ENCODE measurements around the gene CCDC192.
"Not testable (repeated sequence)": the region's sequence is repeated elsewhere in the genome, so short reads cannot be mapped to it uniquely, and the experiment has no call there.

The CCDC192 gene

DNA sequence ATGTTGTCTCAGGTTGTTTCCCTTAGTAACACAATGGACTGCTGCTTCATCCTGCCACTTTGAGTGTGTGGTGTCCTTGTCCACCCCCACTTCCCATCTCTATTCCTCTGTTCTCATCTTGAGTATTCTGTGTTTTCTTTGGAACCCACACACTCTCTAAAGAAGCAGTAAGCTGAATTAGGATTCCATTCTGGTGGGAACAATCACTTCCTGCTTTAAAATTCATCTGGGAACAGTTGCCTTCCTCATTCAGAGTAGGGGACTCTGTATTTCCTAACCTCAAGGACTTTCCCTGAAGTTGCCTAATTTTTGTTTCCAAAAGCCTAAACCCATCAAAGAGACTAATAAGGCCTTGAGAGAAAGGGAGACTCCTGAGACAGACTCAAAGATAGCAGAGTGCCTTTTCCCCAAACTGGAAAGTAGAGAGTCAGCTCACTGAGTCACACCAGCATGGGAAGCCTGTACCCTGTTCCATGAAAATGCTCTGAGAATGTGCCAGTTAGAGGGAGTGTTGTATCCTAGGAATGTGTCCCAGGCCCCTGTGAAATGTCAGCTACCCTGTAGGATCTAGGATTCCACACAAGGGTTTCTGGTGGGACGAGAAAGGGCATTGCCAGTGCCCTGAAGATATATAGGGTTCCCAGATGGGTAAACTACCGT is 63.6 kb downstream of the CCDC192 start:
- peak in 3 of 4 experiments; percentile 5 to 26 (median 22) for DNase-seq

DNA sequence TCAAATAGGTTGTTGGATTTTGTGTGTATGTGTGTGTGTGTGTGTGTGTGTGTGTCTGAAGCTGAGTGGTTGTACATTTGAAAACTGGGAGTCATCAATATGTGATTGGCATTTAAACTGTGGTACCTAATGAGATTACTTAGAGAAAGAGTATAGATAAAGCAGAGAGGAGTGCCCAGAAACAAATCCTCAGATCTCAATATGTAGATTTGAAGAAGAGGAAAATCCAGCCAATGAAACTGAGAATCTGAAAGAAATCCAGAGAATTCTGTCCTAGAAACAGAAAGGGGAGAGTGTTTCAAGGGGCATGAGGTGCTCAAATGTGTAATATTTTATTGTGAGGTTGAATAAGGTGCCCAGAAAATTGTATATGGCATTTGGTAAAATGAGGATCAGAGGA is 66.2 kb downstream of the CCDC192 start:
- no peak for DNase-seq

DNA sequence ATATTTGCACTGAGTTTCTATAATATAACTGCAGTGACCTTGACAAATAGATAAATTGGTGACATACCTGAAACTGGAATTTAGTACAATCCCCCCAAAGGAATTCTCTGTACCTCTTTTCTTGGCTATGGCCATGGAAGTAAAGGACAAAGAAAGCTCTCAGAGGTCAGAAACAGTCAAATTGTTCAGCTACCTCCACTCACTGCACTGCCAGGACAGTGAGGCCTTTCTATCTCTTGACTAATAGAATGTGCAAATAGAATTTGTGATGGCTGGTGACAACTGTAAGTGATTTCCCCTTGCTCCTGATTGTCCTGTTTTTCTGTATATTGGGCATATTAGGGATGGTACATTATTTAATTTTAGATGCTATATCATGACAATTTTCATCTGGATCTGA is 67.1 kb downstream of the CCDC192 start:
- DNase-seq = no peak

- DNase-seq = no peak
These were observed 69.3 kb downstream of the CCDC192 start for GRCh38 chr5:127772531-127772930.

- DNase-seq = no peak
These were observed 71.0 kb downstream of the CCDC192 start for GRCh38 chr5:127774221-127774620.

DNA sequence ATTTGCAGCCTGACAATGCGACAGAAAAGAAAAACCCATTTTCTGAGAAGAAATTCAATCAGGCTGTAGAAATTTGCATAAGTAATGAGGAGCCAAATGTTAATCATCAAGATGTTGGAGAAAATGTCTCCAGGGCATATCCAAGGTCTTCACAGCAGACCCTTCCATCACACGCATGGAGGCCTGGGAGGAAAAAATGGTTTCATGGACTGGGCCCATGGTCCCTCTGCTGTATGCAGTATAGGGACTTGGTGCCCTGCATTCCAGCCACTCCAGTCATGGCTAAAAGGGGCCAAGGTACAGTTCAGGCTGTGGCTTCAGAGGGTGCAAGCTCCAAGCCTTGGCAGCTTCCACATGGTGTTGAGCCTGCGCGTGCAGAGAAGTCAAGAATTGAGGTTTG is 73.3 kb downstream of the CCDC192 start:
- DNase-seq = no peak

DNA sequence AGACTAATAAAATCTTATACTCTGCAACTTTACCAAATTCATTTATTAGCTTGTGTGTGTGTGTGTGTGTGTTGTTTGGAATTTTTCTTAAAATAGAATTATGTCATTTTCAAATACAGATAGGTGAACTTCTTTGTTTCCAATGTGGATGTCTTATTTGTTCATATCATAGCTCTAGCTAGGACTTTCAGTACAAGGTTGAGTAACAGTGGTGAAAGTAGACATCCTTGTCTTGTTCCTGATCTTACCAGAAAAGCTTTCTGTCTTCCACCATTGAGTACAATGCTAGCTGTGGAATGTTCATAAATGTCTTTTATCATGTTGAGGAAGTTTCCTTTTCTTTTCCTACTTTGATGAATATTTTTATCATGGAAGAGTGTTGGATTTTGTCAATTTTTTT is 74.8 kb downstream of the CCDC192 start:
- DNase-seq = no peak

DNA sequence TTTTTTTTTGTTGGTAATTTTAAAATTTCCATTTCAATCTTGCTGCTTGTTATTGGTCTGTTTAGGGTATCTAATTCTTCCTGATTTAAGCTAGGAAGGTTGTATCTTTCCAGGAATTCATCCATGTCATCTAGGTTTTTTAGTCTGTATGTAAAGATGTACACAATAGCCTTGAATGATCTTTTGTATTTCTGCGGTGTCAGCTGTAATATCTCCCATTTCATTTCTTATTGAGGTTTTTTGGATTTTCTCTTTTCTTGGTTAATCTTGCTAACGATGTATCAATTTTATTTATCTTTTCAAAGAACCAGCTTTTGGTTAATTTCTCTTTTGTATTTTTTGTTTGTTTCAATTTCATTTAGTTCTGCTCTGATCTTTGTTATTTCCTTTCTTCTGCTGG is 79.3 kb downstream of the CCDC192 start:
- DNase-seq = not testable (repeated sequence)

DNA sequence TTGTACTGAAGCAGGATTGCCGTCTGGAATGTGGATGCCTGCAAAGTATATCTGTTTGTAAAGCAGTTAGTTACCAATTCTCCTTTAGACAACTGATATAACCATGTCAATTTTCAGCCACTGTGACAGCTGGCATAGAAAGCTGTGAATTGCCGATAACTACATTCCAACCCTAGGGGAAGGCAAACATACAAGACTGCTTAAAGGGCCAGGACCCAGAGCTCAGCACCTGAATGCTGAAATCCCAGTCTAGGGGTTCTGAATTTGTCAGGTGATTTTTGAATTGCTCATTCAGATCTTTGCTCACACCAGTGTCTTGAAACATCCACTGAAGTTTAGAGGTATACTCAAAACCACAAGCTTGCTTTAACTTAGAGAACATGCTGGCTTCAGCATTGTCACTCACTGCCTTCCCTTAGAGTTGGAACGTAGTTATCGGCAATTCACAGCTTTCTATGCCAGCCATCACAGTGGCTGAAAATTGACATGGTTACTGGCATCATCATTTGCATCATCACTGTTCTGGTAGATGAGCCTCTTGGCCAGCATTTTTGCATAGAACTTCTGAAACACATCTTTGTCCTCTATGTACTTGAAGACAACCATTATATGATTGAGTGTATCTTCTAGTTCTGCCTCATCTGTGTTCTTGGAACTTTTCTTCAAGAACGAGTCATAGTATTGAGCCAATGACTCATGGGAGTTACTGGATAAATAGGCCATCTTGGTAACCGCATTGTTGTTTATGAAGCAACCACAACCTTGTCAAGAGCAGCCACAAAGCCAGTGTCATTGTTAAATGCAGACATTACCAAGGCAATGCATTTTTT is 82.1 kb downstream of the CCDC192 start:
- DNase-seq = no peak

DNA sequence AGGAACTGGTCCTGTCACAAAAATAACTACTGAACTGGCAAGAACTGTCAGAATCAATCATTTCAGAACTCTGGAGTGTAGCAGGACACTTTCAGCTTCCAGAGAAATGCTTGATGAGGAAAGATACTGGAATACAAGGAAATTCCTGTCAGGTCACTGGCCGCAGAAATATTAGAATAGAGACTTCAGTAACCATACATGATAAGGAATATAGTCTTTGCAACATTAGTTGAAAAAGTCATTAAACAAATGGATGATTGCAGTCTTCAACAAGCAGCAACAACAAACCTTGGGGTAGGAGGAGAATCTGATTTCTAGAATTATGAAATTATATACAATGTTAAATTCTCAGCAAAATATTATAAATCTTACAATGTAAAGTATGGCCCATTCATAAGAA is 88.2 kb downstream of the CCDC192 start:
- no peak for DNase-seq

DNA sequence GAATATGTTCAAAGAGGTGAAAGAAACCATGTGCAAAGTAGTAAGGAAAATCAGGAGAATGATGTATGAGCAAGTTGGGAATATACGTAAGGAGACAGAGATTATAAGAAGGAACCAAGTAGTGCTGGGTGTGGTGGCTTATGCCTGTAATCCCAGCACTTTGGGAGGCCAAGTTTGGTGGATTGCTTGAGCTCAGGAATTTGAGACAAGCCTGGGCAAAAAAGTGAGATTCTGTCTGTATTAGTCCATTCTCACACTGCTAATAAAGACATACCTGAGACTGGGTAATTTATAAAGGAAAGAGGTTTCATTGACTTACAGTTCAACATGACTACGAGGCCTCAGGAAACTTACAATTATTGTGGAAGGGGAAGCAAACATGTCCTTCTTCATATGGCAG is 88.7 kb downstream of the CCDC192 start:
- DNase-seq = not testable (repeated sequence)

- DNase-seq = no peak
These were observed 89.9 kb downstream of the CCDC192 start for GRCh38 chr5:127793052-127793451.

- no peak for DNase-seq
These were observed 90.7 kb downstream of the CCDC192 start for GRCh38 chr5:127793879-127794278.

DNA sequence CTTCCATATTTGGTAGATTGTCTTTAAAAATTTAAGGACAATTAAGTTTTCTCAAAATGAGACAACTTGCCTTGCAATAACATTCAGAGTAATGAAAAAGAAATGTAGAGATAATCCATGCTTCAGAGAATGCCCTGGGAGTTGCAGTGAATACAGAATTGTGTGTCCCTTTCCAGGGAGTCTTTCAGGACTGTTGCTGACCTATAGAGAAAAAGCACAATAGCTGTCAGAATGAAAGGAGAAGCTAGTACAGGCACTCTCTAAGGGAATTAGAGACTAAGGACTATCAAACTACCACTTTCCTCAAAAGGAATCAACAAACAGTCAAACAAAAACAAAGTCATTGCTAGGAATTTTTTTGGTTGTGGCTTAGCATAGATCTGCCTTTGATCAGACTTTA is 93.0 kb downstream of the CCDC192 start:
- DNase-seq = no peak

DNA sequence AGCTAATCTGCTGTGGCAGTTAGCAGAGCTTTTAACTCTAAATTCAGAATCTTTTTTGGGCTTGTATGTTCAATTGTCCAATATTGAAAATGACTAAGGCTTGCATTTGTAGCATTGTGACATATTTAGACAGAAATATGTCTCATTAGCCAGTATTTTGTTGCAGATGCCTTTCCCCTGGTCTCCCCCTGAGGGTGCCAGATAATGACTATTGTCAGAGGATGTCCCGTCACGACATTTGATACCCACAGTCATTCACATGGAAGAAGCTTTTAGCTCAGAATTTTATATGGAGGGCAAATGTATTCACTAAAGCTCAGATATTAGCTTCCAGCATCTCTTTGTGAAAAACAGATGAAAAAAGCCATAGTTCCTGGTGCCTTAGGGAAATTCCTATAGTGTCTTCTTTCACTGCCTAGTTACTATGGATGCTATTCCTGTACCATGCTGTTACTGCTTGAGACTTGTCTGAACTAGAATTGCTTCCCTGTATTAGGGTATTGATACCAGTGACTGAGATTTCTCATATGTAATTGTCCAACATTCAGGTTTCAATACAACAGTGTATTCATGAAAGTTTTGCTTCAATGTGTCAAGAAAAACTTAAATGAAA is 96.2 kb downstream of the CCDC192 start:
- no peak for DNase-seq

- no peak for DNase-seq
These were observed 98.7 kb downstream of the CCDC192 start for GRCh38 chr5:127801751-127802476.

GRCh38 chr5:127802477-127802865 is 99.3 kb downstream of the CCDC192 start:
- DNase-seq = peak; percentile 8 to 45 (median 34)

GRCh38 chr5:127804886-127805426 is 101.8 kb downstream of the CCDC192 start:
- no peak for DNase-seq

- no peak for DNase-seq
These were observed 102.3 kb downstream of the CCDC192 start for GRCh38 chr5:127805448-127805847.

- DNase-seq = no peak
These were observed 103.6 kb downstream of the CCDC192 start for GRCh38 chr5:127806776-127807175.

GRCh38 chr5:127809533-127809932 is 106.3 kb downstream of the CCDC192 start:
- no peak for DNase-seq

DNA sequence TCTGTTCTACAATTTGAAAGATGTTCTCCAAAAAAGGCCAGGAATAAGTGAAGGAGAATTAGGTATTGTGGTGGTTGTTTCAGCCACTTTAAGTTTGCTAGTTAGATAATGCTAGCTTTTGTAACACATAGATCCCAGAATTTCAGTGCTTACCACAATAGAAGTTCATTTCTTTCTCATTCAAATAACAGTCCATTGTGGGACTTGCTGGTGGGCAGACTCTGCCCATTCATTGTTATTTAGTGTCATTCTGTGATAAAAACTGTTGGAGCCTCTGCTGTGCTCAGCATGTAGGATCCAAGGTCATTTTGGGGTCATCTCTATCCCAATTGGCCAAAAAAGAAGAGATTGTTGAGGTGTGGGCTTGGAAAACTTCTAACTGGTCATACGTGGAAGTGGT is 106.8 kb downstream of the CCDC192 start:
- DNase-seq = no peak
